GM13977 (cell line): ENCODE measurements around the gene SIDT2.

Source experiments
- DNase-seq: peaks from one replicate; pipeline ENCODE4 v3.0.0; 2012; ENCODE audit warnings: low spot score
- in situ Hi-C: fragments of 300-500 bp; cut with MboI; formaldehyde crosslinking; loops from one replicate; pipeline ENCODE4 v1.12.0; 2022; ENCODE audit warnings: low sequenced_read_pairs, low pct_unique_long_range_greater_than_20kb, mixed read lengths, inconsistent platforms; ENCODE audit not compliant: unreplicated experiment
- TF ChIP-seq, protein P1 (sequence below): IDR thresholded peaks from 2 replicates; pipeline ENCODE4 v1.5.1; 2012; ENCODE audit warnings: mild to moderate bottlenecking, control low read depth; ENCODE audit not compliant: insufficient read depth; ENCODE audit errors: extremely low read depth, missing control alignments

The SIDT2 gene

DNA sequence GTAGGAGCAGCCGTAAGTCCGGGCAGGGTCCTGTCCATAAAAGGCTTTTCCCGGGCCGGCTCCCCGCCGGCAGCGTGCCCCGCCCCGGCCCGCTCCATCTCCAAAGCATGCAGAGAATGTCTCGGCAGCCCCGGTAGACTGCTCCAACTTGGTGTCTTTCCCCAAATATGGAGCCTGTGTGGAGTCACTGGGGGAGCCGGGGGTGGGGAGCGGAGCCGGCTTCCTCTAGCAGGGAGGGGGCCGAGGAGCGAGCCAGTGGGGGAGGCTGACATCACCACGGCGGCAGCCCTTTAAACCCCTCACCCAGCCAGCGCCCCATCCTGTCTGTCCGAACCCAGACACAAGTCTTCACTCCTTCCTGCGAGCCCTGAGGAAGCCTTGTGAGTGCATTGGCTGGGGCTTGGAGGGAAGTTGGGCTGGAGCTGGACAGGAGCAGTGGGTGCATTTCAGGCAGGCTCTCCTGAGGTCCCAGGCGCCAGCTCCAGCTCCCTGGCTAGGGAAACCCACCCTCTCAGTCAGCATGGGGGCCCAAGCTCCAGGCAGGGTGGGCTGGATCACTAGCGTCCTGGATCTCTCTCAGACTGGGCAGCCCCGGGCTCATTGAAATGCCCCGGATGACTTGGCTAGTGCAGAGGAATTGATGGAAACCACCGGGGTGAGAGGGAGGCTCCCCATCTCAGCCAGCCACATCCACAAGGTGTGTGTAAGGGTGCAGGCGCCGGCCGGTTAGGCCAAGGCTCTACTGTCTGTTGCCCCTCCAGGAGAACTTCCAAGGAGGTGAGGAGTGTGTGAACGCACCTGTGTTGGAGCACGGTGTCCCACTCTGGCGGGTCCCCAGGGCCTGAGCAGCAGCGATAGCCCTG lies 20.7 kb downstream of the SIDT2 start, which contains the start of gene TAGLN:
Gene TAGLN (plus strand): TSS at position 318 of the 863 bp plus-strand sequence. CDS start 3,644 bp downstream, outside the sequence.
- in situ Hi-C loops, result no loop called here
- TF ChIP-seq, protein P1, sequence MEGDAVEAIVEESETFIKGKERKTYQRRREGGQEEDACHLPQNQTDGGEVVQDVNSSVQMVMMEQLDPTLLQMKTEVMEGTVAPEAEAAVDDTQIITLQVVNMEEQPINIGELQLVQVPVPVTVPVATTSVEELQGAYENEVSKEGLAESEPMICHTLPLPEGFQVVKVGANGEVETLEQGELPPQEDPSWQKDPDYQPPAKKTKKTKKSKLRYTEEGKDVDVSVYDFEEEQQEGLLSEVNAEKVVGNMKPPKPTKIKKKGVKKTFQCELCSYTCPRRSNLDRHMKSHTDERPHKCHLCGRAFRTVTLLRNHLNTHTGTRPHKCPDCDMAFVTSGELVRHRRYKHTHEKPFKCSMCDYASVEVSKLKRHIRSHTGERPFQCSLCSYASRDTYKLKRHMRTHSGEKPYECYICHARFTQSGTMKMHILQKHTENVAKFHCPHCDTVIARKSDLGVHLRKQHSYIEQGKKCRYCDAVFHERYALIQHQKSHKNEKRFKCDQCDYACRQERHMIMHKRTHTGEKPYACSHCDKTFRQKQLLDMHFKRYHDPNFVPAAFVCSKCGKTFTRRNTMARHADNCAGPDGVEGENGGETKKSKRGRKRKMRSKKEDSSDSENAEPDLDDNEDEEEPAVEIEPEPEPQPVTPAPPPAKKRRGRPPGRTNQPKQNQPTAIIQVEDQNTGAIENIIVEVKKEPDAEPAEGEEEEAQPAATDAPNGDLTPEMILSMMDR, result no peak
- no peak for DNase-seq

DNA sequence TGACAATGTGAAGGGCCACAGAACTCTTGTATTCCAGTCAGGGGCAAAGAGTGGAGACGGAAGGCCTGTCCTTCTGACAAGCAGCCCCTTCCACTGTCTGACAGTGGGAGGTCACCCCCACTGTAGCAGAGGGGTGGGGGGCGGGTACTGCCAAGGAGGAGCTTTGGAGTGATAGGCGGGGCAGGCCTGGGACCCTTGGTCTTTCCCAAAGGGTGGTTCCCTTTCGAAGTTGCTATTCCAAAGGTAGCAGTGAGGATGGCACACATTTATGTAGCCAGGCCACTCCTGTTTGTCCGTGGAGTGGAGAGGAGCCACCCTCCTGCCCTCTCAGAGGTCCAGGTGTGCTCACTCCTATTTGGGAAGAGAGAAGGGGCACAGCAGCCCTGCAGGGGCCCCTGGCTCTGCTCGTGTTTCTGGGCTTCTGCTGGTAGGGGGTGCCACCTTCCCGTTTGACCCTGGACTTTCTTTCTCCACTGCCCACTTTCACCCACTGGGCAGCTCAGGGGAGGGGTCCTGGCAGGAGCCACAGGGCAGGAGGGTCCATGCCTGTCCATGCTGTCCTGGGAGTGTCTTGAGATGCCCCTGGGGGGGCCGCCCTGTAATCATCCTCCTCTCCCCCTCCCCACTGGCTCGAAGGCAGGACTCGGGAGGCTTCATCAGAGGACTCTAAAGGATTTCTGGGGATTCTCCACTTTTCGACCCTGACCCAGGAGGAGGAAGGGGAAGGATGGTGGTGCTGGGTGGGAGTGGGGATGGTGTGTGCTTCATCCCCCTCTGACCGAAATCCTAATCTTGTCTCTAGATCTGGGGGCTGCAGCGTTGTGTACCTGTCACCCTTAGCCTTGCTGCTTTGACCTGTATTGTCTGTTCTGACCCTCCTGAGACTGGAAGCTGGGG lies 21.6 kb downstream of the SIDT2 start:
- TF ChIP-seq, protein P1, result no peak
- DNase-seq, result no peak
- in situ Hi-C loops, result no loop called here

DNA sequence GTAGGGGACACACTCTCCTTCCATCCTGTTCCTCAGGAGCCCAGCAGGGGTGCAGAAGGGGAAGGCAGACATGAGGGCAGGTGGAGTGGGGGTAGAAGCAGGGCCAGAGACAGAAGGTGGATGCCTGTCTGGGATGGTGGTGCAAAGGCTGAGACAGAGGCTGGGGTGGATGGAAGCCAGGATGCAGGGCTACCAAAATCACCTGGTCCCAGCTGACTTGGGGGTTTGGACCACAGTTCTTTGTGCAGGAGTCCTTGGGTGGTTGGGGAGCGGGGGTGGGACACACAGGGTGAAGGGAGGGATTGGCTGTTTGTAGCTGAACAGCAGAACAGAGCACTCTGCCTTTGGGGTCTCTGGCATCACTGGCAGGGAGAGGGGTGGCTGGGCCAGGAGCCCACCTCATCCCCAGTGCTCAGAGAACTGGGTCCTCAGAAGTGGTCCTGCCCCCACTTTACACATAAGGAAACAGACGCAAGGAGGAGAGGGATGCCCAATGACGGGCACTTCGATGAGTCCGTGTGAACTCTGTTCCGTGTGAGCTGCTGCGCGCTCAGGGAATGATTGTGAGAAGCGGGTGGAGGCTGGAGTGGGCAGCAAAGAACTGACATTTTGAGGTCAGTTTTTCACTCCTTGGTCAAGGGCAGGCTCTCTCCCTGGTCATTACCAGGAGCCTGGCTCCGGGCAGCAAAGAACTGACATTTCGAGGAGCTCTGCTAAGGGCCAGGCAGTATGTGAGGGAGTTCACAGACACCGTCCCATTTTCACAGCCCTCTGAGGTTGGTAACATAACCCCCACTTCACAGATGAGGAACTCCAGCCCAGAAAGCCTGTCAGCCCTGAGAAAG lies 22.5 kb downstream of the SIDT2 start:
- TF ChIP-seq, protein P1, result no peak
- DNase-seq, result no peak
- in situ Hi-C loops, result no loop called here

DNA sequence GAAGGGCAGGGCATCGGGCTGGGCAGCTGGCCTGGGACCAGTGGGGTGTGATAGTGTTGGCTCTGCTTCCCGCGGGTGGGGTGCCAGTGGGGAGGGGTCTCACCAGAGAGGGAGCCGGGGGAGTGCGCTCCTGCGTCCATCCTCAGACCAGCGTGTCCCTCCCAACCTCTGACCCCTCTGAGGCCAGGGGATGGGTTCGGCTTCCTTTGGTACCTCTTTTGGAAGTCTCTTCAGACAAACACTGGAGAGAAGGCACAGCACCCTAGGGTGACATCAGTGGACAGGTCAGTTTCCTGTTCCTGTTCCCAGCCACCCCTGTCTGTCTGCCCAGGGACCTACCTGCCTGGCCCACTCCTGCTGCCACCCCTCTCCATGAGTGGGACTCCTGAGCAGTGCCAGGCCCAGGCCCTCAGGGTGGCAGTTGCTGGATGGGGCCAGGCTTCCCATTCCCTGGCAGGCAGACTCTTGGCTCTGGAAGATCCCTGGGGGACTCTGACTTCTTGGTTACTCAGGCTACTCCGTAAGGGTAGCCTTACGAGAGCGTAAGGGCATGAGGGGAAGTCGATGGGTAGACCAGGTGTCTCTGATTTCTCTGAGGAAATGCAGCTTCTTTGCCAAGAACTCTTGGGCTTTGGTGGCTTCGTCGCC lies 23.2 kb downstream of the SIDT2 start:
- TF ChIP-seq, protein P1, result no peak
- no peak for DNase-seq
- in situ Hi-C loops, result no loop called here

DNA sequence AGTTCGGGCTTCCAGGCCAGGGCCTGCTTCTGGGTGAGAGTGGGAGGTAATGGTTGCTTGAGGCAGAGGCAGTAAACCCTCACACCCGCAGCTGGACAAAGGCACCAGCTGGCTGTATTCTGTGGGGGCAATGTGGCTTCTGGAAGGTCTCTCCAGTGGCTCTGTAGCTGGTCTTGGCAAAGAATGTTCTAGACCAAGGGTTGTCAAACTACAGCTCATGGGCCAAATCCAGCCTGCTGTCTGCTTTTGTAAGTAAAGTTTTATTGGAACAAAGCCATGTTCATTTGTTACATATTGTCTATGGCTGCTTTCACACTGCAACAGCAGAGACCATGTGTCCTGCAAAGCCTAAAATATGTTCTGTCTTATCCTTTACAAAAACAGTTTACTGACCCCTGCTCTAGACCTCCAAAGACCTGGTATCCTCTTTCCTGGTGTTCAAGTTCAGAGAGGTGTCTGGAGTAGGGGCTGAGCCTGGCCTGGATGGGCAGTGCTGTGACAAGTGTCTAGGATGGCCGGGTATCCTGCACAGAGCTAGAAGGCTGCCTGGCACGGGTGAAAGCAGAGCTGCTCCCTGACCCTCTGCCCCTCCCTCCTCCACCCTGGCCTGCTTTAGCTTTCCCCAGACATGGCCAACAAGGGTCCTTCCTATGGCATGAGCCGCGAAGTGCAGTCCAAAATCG lies 24.0 kb downstream of the SIDT2 start:
- no peak for DNase-seq
- TF ChIP-seq, protein P1, result no peak
- in situ Hi-C loops, result no loop called here
